ENCODE measurements around the gene MBD2.

Gene MBD2

GRCh38 chr18:54197747-54198411 lies 26.6 kb downstream of the MBD2 start:
- no peak for DNase-seq (ENCODE audit: low spot score)

GRCh38 chr18:54193786-54194185 lies 30.7 kb downstream of the MBD2 start:
- no peak for DNase-seq (ENCODE audit: low spot score)

- no peak for DNase-seq (ENCODE audit: low spot score)
Measured at GRCh38 chr18:54192900-54193299, 31.6 kb downstream of the MBD2 start.

GRCh38 chr18:54192415-54192814 lies 32.1 kb downstream of the MBD2 start:
- no peak for DNase-seq (ENCODE audit: low spot score)

GRCh38 chr18:54191352-54191751 lies 33.1 kb downstream of the MBD2 start:
- DNase-seq (ENCODE audit: low spot score) = peak; percentile 11

GRCh38 chr18:54187372-54187771 lies 37.1 kb downstream of the MBD2 start:
- peak; percentile 21 for DNase-seq (ENCODE audit: low spot score)

GRCh38 chr18:54184836-54185235 lies 39.6 kb downstream of the MBD2 start:
- DNase-seq (ENCODE audit: low spot score) = no peak

- DNase-seq (ENCODE audit: low spot score) = no peak
Measured at GRCh38 chr18:54183390-54183789, 41.1 kb downstream of the MBD2 start.

GRCh38 chr18:54181856-54182602 lies 42.4 kb downstream of the MBD2 start:
- DNase-seq (ENCODE audit: low spot score) = no peak

GRCh38 chr18:54173980-54174630 lies 50.4 kb downstream of the MBD2 start:
- DNase-seq (ENCODE audit: low spot score) = no peak

GRCh38 chr18:54173250-54173649 lies 51.2 kb downstream of the MBD2 start:
- DNase-seq (ENCODE audit: low spot score) = no peak

GRCh38 chr18:54169431-54170403 lies 54.8 kb downstream of the MBD2 start:
- DNase-seq (ENCODE audit: low spot score) = no peak

GRCh38 chr18:54165450-54165849 lies 59.0 kb downstream of the MBD2 start:
- DNase-seq (ENCODE audit: low spot score) = no peak

- DNase-seq (ENCODE audit: low spot score) = no peak
Measured at GRCh38 chr18:54163453-54163852, 61.0 kb downstream of the MBD2 start.

- DNase-seq (ENCODE audit: low spot score) = no peak
Measured at GRCh38 chr18:54162431-54162830, 62.0 kb downstream of the MBD2 start.

- DNase-seq (ENCODE audit: low spot score) = no peak
Measured at GRCh38 chr18:54161267-54161666, 63.2 kb downstream of the MBD2 start.

GRCh38 chr18:54159906-54160305 lies 64.6 kb downstream of the MBD2 start:
- no peak for DNase-seq (ENCODE audit: low spot score)

GRCh38 chr18:54157646-54158385 lies 66.7 kb downstream of the MBD2 start:
- no peak for DNase-seq (ENCODE audit: low spot score)

GRCh38 chr18:54155412-54155811 lies 69.1 kb downstream of the MBD2 start:
- no peak for DNase-seq (ENCODE audit: low spot score)

- no peak for DNase-seq (ENCODE audit: low spot score)
Measured at GRCh38 chr18:54154231-54154630, 70.2 kb downstream of the MBD2 start.

GRCh38 chr18:54151376-54151775 lies 73.1 kb downstream of the MBD2 start:
- DNase-seq (ENCODE audit: low spot score) = no peak
